D721Med (cell line): ENCODE data around the gene GGTLC2.
"Not testable (repeated sequence)": the region's sequence is repeated elsewhere in the genome, so short reads cannot be mapped to it uniquely, and the experiment has no call there.

Experiments used
- DNase-seq: peaks from one replicate; pipeline ENCODE4 v3.0.0; 2011; ENCODE audit warnings: low spot score; ENCODE audit not compliant: insufficient read length
- FAIRE-seq: peaks from 2 replicates; lab custom pipeline; 2011; peaks lifted over from hg19 to GRCh38; lab: Jason Lieb, UNC
- TF ChIP-seq, protein P1 (sequence below): IDR thresholded peaks from 2 replicates; pipeline ENCODE4 v1.5.1; 2012; ENCODE audit warnings: mild to moderate bottlenecking, control low read depth; ENCODE audit not compliant: insufficient read depth; ENCODE audit errors: missing control alignments

GGTLC2 gene

DNA sequence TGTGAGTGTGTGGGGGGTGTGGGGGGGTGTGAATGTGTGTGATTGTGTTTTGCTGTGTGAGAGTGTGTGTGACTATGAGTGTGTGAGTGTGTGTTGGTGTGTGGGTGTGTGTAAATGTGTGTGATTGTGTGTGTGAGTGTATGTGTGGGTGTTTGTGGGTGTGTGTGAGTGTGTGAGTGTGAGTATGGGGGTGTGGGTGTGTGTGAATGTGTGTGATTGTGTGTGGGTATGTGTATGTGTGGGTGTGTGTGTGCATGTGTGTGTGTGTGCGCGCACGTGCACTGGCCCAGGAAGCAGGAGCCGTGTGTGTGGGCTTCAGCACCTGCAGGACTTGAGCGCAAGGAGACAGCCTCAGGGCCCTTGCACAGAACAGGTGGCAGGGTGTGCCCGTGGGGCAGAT lies 8.2 kb downstream of the GGTLC2 start:
- not testable (repeated sequence) for FAIRE-seq, DNase-seq

DNA sequence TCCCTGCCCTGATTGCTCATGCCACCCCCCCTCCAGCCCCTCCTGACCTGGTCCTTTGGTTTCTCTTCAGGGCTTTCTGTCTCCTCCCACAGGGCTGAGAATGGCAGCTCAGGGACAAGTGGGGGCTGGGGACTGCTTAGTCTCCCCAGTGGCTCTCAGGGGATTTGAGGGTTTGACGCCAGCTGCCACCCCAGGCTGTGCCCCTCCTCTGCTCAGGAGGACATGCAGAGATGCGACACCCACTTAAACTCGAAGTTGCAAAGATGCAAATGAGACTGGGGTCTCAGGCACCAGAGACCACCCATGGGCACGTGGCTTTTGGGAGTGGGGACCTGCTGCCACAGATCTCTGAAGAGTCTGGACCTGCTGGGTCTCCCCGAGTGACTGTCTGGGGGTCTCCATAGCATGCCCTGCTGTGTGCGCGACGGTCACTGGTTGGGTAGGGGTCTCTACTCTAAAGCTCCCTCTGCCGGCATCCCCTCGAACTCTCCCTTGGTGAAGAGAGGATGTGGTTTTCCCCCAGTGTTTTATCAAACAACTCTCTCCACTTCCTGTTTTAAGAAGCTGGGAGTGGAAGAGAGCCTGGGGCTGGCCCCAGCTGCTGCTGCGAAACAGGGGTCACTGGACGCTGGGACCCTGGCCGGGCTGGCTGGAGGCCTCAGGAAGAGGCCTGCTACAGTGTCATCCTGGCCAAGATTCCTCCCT lies 9.4 kb downstream of the GGTLC2 start:
- not testable (repeated sequence) for FAIRE-seq, DNase-seq

DNA sequence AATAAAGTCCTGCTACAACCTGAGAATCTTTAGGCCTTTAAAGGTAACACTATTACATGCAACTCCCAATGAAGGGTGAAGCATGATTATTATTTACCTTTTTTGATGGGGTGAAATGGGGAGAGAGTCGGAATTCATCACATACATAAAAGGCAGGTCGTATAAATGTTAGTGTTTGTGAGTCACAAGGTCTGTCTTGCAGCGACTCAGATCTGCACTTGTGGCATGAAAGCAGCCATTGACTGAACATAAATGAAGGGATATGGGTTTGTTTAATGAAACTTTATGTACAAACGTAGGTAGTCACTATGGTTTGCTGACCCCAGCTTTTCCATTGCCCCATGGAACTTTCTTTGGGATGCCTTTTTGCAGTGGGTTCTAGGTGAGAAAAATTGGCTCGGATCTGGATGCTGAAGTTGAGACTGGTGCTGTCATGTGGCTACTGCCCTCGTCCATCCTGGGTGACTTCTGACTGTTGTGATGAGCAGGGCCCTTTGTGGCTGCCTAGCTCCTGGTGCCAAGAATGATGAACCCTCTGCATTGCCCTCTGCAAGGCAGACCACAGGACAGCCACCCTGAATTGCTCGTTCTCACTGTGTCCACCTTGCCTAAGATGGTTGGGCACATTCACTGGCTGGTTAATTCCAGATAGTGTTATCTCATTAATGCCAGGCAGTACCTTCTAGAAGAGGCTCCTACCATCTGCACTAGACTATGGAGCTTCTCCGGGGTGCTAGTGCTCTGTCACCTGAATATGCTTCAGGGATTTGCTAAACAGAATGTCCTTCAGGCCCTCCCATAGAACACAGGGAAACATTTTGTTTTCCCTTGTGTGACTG lies 11.3 kb downstream of the GGTLC2 start:
- TF ChIP-seq, protein P1, sequence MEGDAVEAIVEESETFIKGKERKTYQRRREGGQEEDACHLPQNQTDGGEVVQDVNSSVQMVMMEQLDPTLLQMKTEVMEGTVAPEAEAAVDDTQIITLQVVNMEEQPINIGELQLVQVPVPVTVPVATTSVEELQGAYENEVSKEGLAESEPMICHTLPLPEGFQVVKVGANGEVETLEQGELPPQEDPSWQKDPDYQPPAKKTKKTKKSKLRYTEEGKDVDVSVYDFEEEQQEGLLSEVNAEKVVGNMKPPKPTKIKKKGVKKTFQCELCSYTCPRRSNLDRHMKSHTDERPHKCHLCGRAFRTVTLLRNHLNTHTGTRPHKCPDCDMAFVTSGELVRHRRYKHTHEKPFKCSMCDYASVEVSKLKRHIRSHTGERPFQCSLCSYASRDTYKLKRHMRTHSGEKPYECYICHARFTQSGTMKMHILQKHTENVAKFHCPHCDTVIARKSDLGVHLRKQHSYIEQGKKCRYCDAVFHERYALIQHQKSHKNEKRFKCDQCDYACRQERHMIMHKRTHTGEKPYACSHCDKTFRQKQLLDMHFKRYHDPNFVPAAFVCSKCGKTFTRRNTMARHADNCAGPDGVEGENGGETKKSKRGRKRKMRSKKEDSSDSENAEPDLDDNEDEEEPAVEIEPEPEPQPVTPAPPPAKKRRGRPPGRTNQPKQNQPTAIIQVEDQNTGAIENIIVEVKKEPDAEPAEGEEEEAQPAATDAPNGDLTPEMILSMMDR, result no peak
- DNase-seq, result no peak
- no peak for FAIRE-seq

DNA sequence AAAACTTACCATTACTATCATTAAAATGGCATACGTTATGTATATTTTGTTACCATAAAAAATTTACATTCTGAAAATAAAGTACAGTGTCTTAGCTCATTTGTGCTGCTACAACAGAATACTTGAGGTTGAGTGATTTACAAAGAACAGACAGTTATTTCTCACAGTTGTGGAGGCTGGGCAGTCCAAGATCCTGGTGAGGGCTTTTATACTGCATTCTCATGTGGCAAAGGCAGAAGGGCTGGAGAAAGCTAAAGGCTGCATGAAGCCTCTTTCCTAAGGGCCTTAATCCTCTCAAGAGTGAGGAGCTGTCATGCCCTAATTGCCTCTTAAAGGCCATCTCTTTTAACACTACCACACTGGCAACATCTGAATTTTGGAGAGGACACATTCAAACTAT lies 13.3 kb downstream of the GGTLC2 start:
- peak; percentile 38 for FAIRE-seq
- DNase-seq, result peak; percentile 38
- TF ChIP-seq, protein P1, result no peak

DNA sequence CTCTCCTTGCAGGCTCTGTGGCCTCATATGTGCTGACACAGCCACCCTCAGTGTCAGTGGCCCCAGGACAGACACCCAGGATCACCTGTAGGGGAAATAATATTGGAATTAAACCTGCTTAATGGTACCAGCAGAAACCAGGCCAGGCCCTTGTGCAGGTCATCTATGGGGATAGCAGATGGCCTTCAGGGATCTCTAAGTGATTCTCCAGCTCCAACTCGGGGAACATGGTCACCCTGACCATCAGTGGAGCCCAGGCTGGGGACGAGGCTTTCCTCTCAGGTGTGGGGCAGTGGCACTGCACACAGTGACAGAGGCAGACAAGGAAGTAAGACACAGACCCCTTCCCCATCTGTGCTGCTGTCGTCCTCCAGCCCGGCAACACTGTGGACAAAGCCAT lies 16.9 kb downstream of the GGTLC2 start:
- FAIRE-seq (no peak), DNase-seq (no peak)
- TF ChIP-seq, protein P1, result no peak

DNA sequence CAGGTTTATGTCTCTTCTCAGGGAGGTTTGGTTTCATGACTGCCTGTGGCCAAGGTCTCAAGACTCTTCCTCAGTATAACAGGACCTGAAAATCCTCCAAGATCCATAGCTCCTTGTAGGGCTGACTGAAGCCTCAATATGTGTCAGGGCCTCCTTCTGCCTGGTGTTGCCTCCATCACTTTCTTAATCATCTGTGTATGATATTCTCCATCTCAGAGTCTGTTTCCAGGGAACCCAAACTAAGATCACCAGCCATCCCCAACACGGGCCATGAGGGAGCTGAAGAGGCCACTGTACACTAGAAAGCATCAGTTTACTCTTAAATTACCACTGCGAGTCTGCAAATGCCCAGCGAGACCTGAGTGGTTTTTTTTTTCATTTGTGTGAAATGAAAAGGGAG lies 17.7 kb downstream of the GGTLC2 start:
- FAIRE-seq (no peak), DNase-seq (no peak)
- TF ChIP-seq, protein P1, result no peak

DNA sequence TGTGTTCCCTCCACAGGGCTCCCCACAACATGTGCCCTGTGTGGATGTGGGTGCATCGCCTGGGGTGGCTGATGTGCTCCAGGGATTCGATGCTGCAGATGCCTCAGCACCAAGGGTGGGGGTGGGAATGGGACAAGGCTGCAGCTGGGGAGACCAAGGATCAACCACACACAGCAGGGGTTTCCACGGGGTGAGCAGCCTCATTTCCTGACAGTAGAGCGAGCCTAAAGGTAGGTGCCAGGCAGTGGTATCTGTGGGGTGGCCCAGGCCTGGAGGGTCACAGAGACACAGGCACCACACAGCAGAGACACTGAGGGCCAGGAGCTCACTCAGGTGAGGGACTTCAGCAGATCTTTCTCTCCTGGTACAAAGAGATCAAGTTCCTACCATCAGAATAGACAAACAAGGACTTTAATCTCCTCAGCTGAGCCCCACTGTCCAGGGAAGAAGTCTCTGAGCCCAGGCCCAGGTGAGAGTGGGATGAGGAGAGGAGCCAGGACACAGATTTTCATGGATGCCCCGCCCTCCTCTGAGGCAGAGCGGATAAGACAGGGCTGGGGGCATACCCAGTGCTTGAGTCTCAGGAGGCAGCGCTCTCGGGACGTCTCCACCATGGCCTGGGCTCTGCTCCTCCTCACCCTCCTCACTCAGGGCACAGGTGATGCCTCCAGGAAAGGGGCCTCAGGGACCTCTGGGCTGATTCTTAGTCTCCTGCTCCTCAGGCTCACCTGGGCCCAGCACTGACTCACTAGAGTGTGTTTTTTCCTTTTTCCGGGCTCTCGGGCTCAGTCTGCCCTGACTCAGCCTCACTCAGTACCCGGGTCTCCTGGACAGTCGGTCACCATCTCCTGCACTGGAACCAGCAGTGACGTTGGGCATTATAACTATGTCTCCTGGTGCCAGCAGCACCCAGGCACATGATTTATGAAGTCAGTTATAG lies 19.7 kb downstream of the GGTLC2 start:
- TF ChIP-seq, protein P1, result no peak
- no peak for FAIRE-seq

More for the DNA sequence above, 19.7 kb downstream of the GGTLC2 start:
- DNase-seq, result no peak
